ENCODE data around the gene RIN2.
"Not testable (repeated sequence)": the region's sequence is repeated elsewhere in the genome, so short reads cannot be mapped to it uniquely, and the experiment has no call there.

The RIN2 gene

DNA sequence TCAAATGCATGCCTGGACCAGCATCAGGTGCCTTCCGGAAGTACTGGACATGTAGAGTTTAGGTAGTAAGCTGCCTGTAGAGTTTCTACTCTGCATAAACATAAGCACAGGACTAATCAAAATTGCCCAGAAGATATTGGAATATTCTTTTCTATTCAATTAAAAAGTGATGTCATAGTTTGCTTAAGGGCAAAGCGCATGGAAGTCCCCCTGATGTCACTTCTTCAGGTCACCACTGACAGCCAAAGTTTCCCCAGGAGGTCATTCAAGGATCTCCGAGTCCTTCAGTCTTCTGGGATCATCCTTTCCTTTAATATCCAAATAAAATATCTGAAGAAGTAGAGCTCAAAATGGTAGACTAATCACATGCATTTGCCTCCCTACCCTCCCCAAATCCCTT is 17.5 kb upstream of the RIN2 start:
- no peak for DNase-seq

DNA sequence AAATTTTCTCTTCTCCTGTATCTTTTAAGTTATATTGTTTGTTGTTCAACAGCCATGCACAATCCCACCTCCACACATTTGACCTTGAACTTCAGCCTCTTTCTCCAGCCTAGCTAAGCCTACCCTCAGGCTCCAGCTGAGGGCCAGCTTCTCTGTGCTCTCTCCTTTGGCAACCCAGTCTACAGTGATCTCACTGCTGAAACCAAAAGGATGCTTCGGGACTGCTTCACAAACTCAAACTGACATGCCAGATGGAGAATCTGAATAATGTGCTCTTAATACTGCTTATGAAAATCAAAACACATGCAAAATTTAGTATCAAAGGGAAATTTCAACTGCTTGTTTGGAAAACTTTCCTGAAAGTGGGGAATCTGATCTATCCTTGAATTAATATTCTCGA is 16.1 kb upstream of the RIN2 start:
- no peak for DNase-seq

DNA sequence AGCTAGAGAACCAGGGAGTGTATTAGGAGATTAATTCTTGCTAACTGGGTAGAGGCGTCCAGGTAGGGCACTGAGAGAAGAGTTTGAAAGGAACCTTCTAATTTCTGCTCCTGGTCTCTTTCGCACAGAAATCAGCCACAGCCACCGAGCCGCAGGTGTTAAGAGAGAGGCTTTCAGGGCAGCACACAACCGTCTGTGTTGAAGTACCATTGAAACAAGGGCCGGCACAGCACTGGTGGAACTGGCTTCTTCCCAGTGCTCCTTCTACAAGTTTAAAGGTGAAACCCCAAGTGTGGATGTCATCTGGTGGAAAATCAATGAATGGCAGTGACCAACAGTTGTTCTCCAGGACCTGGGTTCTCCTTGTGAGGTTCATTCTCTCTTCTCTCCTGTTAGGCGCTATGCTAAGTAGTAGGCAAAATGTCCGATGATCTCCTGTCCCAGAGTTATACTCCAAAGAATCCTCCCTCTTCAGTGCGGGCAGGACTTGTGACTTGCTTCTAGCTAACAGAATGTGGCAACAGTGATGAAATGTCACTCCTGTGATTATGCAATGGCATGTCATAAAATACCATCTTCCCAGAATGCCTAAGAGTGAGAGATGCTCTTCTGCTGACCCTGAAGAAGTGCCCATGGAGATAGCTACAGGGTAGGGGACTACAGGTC is 15.0 kb upstream of the RIN2 start:
- DNase-seq, result no peak

DNA sequence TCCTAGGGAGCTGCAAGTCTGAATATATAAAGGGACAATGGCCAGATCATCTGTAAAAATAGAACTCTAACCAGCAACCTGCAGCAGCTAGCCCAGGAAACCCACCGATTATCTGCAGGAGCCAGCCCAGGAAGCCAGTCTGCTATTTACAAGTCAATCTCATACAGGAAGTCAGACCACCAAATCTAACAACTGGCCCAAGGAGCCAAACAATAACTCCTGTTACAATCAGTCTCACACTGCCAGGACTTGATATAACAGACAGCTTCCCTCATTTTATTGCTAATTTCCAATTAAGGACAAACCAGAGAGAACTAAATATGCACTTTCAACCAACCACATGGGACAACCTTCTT is 14.4 kb upstream of the RIN2 start:
- DNase-seq, result no peak

DNA sequence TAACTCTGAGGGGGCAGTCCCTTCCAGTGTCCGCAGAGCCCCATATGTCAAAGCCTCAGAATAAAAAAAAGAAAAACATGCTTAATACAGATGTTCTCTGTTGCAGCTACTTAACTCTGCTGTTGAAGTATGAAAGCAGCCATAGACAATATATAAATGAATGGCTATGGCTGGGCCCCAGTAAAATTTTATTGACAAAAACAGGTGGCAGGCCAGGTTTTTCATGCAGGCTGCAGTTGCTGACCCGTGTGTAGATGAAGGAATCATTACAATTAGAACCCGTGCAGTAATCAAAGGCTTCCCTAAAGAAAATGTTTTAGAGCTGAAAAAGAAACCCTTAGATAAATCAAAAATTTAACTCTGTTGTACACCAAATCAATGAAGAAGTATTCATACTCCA is 13.0 kb upstream of the RIN2 start:
- no peak for DNase-seq

DNA sequence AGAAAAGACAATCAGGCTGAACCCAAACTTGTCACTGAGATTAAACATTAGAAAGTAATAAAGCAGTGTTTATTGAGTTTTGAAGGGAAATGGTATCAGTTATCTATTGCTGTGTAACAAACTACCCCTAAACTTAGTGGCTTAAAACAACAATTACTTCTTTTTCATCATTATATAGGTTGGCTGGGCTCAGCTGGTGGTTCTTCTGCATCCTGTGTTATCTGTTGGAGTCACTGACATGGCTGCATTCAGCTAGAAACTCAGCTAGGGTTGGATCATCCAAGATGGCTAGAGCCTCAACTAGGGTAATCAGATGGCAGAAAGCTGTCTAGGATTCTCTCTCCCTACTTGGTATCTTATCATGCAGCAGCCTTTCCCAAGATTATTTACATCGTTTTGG is 12.5 kb upstream of the RIN2 start:
- DNase-seq, result no peak

DNA sequence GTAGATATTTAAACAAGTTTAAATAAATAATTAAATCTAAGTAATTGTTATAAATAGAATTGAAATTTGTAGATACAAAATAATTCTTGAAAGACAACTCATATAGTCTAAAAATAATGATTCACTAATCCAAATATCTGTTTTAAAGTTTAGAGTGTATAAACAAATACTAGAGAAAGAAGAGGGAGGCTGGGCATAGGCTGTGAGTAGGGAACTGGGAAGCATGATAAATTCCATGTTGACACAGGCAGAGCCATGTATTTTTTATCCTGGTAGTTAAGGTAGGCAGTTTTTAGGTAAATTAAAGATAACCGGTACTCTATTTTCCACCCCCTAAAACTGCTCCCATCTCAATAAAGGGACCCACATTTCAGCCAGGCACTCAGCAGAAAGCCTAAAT is 11.7 kb upstream of the RIN2 start:
- no peak for DNase-seq

DNA sequence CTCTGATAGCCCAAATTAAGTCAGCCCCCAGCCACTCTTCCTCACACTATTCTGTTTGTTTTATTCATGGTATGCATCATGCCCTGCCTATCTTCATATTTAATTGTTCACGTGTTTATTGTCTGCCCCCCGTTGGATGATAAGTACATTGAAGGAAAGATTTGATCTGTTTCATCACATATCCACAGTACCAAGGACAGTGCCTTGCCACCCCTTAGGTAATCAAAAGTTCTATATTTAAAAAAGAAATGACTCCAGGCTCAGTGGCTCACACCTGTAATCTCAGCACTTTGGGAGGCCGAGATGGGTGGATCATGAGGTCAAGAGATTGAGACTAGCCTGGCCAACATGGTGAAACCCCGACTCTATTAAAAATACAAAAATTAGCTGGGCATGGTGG is 10.2 kb upstream of the RIN2 start:
- DNase-seq, result no peak

DNA sequence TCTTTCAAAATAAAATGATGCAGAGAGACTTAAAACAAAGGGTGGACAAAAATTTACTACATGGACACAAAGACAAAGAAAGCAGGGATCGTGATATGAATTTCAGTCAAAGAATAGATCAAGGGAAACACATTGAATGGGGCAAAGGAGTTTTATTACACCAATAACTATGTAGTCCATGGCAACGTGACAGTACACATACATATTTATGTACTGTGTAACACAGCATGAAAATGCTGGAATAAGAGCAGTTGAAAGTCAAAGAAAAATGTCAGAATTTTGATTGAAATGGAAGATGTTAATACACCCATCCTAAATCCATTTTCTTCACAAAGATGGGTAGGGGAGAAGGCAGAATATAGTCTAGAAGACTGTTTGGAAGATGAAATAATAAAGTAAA is 9.4 kb upstream of the RIN2 start:
- DNase-seq, result no peak

DNA sequence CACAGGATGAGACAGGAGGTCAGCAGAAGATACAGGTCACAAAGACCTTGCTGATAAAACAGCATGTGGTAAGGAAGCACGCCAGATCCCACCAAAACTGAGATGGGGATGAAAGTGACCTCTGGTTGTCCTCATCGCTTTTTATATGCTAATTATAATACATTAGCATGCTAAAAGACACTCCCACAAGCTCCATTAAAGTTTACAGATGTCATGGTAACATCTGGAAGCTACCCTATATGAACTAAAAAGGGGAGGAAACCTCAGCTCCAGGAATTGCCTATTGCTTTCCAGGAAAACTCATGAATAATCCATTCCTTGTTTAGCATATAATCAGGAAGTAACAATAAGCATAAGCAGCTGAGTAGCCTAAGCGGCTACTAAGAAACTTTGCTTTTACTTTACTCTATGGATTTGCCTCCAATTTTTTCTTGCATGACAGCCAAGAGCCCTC is 8.4 kb upstream of the RIN2 start:
- no peak for DNase-seq

DNA sequence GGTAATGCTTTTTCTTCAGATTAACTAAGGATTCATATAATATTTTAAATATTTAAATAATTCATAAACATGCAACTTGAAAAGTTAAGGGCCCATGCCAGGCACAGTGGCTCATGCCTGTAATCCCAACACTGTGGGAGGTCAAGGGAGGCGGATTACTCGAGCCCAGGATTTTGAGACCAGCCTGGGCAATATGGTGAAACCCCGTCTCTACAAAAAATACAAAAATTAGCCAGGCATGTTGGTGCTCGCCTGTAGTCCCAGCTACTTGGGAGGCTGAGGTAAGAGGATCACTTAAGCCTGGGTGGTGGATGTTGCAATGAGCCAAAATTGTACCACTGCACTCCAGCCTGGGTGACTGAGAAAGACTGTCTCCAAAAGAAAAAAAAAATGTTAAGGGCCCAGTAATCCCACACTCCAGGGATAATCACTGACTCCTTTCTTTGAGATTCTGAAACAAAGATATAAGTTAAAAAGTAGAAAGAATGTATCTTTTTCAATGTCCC is 7.9 kb upstream of the RIN2 start:
- DNase-seq, result no peak

DNA sequence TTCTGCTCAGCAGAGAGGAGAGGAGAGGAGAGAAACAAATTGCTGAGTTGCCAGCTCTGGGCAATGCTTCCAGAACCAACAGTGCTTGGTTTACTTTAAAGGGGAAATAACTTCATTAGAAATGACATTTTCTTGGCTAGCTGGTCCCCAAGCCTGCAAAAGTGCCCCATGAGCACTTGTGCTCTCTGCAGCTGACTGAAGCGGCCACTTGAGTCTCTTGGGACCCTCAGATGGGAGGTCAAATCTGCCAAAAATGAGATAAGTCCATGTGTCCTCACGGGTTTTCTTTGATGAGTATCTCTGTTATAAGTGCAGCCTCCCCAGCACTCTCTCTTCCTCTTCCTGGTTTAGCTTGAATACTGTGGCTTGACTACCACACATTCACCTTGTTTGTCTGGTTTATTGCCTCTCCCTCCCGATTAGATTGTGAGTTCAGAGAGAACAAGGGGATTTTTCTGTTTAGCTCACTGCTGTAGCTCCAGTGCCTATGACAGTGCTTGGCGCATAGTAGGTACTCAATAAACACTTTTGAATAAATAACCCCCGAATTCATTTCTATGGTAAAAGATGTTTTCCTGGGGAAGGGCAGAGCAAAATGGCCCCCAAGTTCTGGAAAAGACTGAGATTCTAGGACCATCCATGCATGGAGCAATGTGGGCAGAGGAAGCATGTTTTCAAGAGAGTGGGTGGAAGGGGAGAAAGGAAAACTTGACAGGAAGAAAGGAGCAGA is 7.0 kb upstream of the RIN2 start:
- no peak for DNase-seq

DNA sequence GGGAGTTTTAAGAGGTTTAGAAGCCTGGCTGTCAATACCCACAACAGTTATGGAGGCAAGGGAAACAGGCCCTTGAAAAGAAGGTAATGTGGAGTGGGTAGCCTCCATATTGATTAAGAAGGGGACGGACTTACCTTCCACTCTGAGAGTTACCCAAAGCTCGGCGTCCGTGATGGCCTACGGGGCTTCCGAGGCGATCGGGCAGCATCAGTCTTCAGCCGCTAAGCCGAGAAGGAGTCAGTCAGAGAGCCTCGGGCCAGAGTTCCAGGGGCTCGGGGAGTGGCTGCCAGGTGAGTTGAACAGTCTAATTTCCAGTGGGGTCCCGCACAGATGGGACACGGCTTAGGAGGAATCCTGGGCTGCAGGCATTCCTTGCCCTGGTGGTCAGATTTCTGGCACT is 3.9 kb upstream of the RIN2 start:
- not testable (repeated sequence) for DNase-seq

DNA sequence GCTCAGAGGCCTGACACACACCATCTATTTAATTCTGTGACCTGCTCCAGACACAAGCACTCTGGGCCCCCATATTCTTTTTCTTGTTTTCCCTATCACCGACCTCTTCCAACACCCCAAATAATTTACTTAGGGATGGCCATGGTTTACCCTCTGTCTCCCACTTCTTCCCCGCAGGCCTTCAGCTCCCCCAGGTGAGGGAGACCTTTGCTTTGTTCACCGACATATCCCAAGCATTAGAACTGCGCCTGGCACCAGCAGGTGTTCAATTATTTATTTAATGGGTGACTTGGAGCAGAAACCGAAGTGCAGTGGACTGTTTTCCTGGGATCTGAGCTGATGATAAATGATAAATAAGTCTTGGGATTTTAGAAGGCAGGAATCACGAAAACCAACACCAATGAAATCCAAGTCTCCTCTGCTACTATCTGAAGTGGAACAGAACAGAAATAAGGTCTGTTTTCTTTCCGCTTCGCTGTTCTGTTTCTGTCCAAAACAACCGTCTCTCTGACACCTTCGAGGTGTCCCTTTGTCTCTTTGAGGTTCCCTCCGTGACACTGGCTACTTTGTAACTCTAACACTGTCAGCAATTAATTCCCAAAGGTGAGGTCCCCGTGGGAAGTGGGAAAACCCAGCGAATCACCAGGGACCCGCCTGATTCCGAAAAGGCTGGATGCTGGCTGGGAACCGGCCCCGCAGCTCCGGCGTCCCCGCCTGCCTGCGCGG is 1.1 kb upstream of the RIN2 start:
- DNase-seq, result no peak

DNA sequence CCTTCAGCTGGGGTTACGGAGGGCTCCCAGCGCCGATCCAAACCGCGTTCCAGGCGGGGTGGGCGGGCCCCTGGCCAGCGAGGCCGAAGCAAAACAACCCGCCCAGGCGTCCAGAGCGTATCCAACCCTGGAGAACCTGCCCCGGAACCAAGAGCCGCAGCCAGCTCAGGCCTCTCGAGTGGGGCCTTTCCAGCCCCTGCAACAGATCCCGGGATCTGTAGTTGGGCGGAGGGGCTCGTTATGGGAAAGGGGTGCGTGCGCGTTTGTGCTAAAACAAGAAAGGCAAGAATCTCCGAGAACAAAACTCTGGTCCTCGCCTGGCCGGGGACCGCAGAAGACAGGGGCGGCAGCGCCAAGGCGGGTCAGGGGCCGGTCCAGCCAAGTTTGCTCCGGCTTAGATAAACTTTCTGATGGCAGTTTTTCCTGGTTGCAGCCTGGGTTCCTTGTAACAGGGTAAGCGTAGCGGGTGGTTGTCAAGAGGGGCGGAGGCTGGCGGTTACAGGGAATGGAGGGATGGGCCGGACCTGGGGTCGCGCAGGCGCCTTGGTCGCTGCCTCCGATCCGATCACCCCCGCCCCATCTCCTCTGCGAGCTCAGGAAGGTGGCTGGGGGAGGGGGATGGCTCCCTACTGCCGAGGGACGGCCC is 448 bp upstream of the RIN2 start:
- no peak for DNase-seq

DNA sequence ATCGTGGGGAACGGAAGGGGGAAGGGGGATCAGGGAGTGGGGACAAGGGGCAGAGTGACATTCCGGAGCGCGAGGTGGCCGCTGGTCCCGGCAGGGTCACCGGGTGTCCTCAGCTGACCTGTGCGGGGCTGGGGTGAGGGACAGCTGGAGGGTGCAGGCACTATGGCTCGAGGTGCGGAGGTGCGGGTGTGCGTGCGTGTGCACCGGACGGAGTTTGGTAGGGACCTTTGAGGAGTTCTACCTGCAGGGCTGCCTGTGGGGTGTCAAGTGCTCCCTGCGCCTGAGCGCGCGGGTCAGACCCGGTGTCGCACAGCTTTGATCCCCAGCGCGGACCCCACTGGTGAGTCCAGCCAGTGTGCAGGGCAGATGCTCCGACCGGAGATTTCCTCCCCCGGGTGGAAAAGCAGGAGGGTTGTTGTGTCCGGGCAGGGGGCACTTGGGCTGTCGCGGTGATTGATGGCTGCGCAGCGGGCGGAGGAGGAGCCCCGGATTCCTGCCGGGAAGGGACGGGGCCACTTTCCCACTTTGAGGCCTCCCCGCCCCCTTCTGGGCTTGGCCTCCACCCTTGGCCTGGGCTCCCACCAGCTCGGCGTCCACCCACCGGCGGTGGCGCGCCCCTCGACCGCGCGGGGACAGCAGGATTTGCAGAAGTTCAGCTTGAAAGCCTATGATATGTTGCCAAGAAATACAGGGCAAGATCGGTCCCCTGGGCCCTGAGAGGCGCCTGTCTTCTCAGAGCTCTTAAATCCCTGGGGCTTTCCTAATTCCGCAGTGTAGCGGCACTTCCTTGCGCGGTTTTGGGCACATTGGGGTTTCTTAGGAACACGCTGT is 658 bp downstream of the RIN2 start:
- DNase-seq, result no peak

DNA sequence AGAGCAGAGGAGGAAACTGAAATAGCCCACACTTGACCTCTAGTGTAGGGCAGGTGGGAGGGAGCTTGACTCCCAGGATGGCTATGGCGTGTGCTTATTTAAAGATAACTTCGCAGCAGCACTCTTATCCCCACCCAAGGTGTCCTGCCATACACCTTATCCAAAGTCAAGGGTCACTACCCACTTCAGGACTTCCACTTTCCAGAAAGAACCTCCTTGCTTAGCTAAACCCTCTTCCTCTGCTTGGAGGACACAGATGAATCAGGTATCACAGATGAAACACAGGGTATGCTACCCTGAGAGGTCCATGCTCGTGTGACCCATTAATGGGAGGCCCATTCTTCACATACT is 2.3 kb downstream of the RIN2 start:
- no peak for DNase-seq

DNA sequence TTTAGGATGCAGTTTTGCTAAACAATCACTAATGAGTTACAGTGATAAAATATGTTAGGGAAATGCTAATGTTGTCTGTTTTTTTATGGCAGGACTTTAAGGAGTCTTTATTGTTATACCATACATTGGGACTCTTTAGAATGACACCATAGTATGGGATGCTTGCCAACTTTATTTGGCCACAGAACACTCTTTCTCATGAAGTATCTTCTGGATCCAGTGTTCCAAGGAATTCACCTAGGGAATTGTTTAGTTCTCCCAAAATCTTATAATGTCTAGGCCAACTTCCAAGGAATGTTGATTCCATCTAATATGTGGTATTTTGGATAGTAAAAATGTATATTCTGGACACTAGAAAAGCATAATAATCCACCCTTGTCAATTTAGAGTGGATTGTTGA is 3.3 kb downstream of the RIN2 start:
- DNase-seq, result no peak

DNA sequence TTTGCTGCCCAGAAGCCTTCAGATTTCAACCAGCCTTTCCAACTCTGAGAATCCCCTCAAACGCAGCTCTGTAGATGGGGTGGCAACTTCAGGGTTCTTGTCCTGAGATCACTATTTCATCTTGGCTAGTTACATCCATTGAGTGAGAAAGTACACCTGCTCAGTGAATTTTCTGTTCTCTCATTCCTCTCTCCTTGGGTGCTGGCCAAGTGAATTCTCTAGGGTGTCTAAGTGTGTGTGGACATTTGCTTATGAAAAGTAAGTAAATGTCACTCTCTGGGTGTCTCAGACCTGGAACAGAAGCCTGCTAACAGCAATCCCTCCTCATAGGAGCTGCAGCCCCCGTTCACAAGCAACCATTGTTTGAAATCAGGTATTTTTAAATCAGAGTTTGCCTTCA is 3.8 kb downstream of the RIN2 start:
- DNase-seq, result no peak

DNA sequence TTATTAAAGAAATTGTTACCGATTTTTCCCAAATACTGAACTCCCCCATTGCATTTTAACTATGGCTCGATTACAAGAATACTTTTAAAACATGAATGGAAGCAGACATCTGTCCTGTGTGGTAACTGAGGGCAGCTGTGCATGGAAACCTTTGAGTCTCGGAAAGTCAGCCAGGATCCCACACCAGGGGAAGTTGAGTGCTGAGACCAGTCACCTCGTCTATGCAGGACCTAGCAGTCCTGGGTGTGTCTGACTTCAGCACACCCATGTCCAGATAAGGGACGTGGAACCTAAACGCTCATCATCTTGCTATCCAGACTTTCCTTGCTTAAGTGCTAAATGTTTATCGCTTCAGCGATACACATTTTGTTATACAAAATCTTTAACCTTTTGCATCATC is 6.1 kb downstream of the RIN2 start:
- no peak for DNase-seq

DNA sequence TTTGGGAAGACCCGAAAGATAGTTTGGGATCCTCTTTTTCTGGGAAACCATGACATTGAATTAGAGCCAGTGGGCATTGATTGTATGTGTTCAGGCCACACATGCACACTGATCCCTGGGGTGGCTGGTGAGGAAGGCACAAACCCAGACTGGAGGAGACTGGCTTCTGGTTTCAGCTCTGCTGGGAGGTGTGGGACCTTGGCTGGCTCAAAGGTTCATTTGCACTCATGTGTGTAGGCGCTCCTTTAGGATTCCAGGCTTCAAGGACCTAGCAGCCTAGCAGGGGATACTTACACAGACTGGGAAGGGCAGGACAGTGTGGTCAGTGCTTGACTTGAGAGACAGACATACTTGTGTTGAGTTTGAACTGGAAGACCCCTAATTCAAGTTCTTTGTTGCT is 7.2 kb downstream of the RIN2 start:
- DNase-seq, result no peak

DNA sequence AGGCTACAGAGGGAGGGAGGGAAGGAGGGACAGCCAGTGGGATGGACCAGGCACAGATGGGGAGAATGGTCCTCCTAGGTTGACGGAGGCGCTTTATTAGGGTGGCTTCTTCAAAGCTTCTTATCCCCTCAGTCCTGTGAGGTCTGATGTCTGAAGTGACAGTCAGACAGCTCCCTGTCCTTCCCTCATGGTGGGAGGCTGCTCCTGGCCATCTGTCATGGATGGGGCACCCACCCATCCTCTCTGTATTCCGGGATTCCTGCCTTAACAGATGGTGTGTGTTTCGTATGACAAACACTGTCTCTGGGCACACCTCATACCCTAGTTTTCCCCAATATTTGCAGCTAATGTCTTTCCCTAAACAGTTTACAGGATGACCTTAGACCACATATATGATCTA is 7.9 kb downstream of the RIN2 start:
- DNase-seq, result no peak

DNA sequence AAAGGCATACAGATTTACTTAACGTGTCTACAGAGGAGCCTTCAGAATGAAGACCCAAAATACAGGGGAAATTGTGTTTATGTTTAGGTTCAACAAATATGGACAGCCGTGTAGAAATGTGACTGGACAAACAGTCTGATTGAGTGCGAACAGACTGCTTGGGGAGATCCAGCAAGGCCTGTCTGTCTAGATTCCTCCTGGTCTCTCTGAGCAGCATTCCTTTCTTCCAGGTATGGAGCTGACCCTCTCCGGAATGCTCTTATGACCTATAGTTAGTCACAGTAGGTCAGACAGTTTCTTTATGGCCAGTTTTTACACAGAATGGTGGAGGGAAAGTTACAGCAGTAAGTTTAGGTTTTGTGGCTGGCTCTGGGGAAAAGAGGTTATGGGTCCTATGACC is 9.0 kb downstream of the RIN2 start:
- DNase-seq, result no peak

Data from stimulated activated CD4-positive, alpha-beta T cell treated with anti-CD3 and anti-CD28 coated beads, Interleukin-1b, Interleukin-23, amount 100 ng/mL, for 48 hours (primary cell).